Colonic mucosa (tissue), 4 donors: ENCODE measurements around the gene CBLN1. TPM values are rescaled to one million over a fixed set of nuclear protein-coding genes. Genes with fewer than 3 reads are reported as not detected.

Experiments used
- DNase-seq: peaks from one replicate; pipeline ENCODE4 v3.0.0-alpha.2; 2020
- H3K27ac ChIP-seq: fragments of 200-600 bp; one replicate; pipeline ENCODE4 v1.8.0; 2021
- H3K27me3 ChIP-seq: fragments of 200-600 bp; one replicate; pipeline ENCODE4 v1.8.0; 2021
- H3K36me3 ChIP-seq: fragments of 200-600 bp; one replicate; pipeline ENCODE4 v1.8.0; 2021
- H3K4me1 ChIP-seq: fragments of 200-600 bp; one replicate; pipeline ENCODE4 v1.8.0; 2021; ENCODE audit warnings: mild to moderate bottlenecking
- H3K4me3 ChIP-seq: fragments of 200-600 bp; one replicate; pipeline ENCODE4 v1.8.0; 2021
- H3K9ac ChIP-seq, 2 donors: one replicate each; pipeline ENCODE4 v1.7.0; 2013; ENCODE audit warnings: control low read depth in 2 of 2, low read depth in 2 of 2, low read length in 2 of 2
- H3K9me3 ChIP-seq: fragments of 200-600 bp; one replicate; pipeline ENCODE4 v1.8.0; 2021
- CTCF ChIP-seq: fragments of 200-600 bp; IDR thresholded peaks from one replicate; pipeline ENCODE4 v1.8.0; 2022; ENCODE audit warnings: antibody characterized with exemption, mild to moderate bottlenecking
- intact Hi-C: fragments of 100-400 bp; cut with DNase I; formaldehyde crosslinking; loops from one replicate; pipeline ENCODE4 v1.14.1; 2022
- total RNA-seq, 2 donors: library from RNA; stranded (reverse); fragmentation: NEBNext Ultra II Directional in 1 of 2; extraction: Animal tissue kit (Norgen Biotek cat#: 25700) in 1 of 2; gene quantifications; one replicate each; pipeline ENCODE4 v1.2.1, GENCODE V29; 2021
- donor health status: healthy.
- donor health status: DM: no; HTN: no; CAD: no.
- donor health status: DM: no; HTN: no; CAD: no.

CBLN1 gene
- total RNA-seq, 2 donors from 2014 or later, result 0.45 to 0.62 TPM

GRCh38 chr16:49274591-49274990 lies 7.0 kb downstream of the CBLN1 start:
- H3K4me1 ChIP-seq, result no peaks in the 10 kb centered on the region
- H3K4me3 ChIP-seq, result no peak overlapping the region
- no peaks in the 10 kb centered on the region for H3K9me3 ChIP-seq
- peaks cover 54% of the 10 kb centered on the region for H3K27me3 ChIP-seq
- intact Hi-C loops, result no loop called here
- no peaks in the 10 kb centered on the region for H3K36me3 ChIP-seq
- DNase-seq, result no peak
- TF ChIP-seq CTCF, result no peak
- H3K27ac ChIP-seq, result no peak overlapping the region
- H3K9ac ChIP-seq, result no peak overlapping the region

- H3K4me3 ChIP-seq, result no peak overlapping the region
- H3K27ac ChIP-seq, result no peak overlapping the region
- H3K36me3 ChIP-seq, result no peaks in the 10 kb centered on the region
- no peak overlapping the region for H3K9ac ChIP-seq
- intact Hi-C loops, result no loop called here
- H3K27me3 ChIP-seq, result peaks cover 45% of the 10 kb centered on the region
- DNase-seq, result no peak
- no peaks in the 10 kb centered on the region for H3K4me1 ChIP-seq
- no peak for TF ChIP-seq CTCF
- no peaks in the 10 kb centered on the region for H3K9me3 ChIP-seq
Measured at GRCh38 chr16:49273771-49274170, 7.9 kb downstream of the CBLN1 start.

- Histone ChIP-seq H3K4me1 (no peaks in the 10 kb centered on the region), H3K9me3 (no peaks in the 10 kb centered on the region), H3K27me3 (peaks cover 21% of the 10 kb centered on the region), H3K4me3 (no peak overlapping the region), H3K9ac (no peak overlapping the region), H3K36me3 (no peaks in the 10 kb centered on the region), H3K27ac (no peak overlapping the region)
- intact Hi-C loops, result no loop called here
- no peak for DNase-seq
- TF ChIP-seq CTCF, result no peak
Measured at GRCh38 chr16:49271363-49271762, 10.3 kb downstream of the CBLN1 start.

GRCh38 chr16:49269201-49269600 lies 12.4 kb downstream of the CBLN1 start:
- Histone ChIP-seq H3K4me3 (no peak overlapping the region), H3K36me3 (no peaks in the 10 kb centered on the region), H3K4me1 (no peaks in the 10 kb centered on the region), H3K27ac (no peak overlapping the region), H3K9ac (no peak overlapping the region), H3K27me3 (peaks cover 4% of the 10 kb centered on the region), H3K9me3 (no peaks in the 10 kb centered on the region)
- intact Hi-C loops, result no loop called here
- no peak for DNase-seq
- no peak for TF ChIP-seq CTCF

- Histone ChIP-seq H3K9ac (no peak overlapping the region), H3K4me3 (no peak overlapping the region), H3K4me1 (no peaks in the 10 kb centered on the region), H3K27me3 (peaks cover 4% of the 10 kb centered on the region), H3K9me3 (no peaks in the 10 kb centered on the region), H3K36me3 (no peaks in the 10 kb centered on the region), H3K27ac (no peak overlapping the region)
- intact Hi-C loops, result no loop called here
- DNase-seq, result no peak
- no peak for TF ChIP-seq CTCF
Measured at GRCh38 chr16:49268667-49269066, 13.0 kb downstream of the CBLN1 start.

- Histone ChIP-seq H3K4me1 (no peaks in the 10 kb centered on the region), H3K9ac (no peak overlapping the region), H3K9me3 (no peaks in the 10 kb centered on the region), H3K36me3 (no peaks in the 10 kb centered on the region), H3K27me3 (no peaks in the 10 kb centered on the region), H3K4me3 (no peak overlapping the region), H3K27ac (no peak overlapping the region)
- DNase-seq, result no peak
- no peak for TF ChIP-seq CTCF
- intact Hi-C loops, result no loop called here
Measured at GRCh38 chr16:49262501-49262900, 19.1 kb downstream of the CBLN1 start.
